ENCODE data around the gene KIAA1958.
A peak's percentile ranks its signal among the peaks of the same experiment; 100 is the strongest.

Gene KIAA1958

GRCh38 chr9:112475318-112475717 lies 11.3 kb upstream of the KIAA1958 start:
- no peak for DNase-seq (ENCODE audit: low spot score in 2 of 2)
- Histone ChIP-seq H3K9me3 (peaks cover 3% of the 10 kb centered on the region; the same call in 1 of the 2 replicates), H3K27me3 (ENCODE audit: low read depth) (no peaks in the 10 kb centered on the region), H3K4me3 (no peak overlapping the region), H3K36me3 (replicated peaks) (no peaks in the 10 kb centered on the region; the same call in none of the 2 replicates), H3K4me1 (peaks cover 24% of the 10 kb centered on the region)
- in situ Hi-C loops (cut with MboI; ENCODE audit: low sequenced_read_pairs) = no loop called here

GRCh38 chr9:112477330-112477729 lies 9.3 kb upstream of the KIAA1958 start:
- no peak for DNase-seq (ENCODE audit: low spot score in 2 of 2)
- Histone ChIP-seq H3K27me3 (ENCODE audit: low read depth) (no peaks in the 10 kb centered on the region), H3K4me3 (no peak overlapping the region), H3K4me1 (peaks cover 15% of the 10 kb centered on the region), H3K9me3 (peaks cover 3% of the 10 kb centered on the region; the same call in 1 of the 2 replicates), H3K36me3 (replicated peaks) (no peaks in the 10 kb centered on the region; the same call in 1 of the 2 replicates)
- in situ Hi-C loops (cut with MboI; ENCODE audit: low sequenced_read_pairs) = no loop called here

GRCh38 chr9:112479221-112479620 lies 7.4 kb upstream of the KIAA1958 start:
- DNase-seq (ENCODE audit: low spot score in 2 of 2) = no peak
- in situ Hi-C loops (cut with MboI; ENCODE audit: low sequenced_read_pairs) = no loop called here
- peaks cover 3% of the 10 kb centered on the region; the same call in 1 of the 2 replicates for H3K9me3 ChIP-seq
- H3K4me1 ChIP-seq = no peaks in the 10 kb centered on the region
- H3K27me3 ChIP-seq (ENCODE audit: low read depth) = no peaks in the 10 kb centered on the region
- peaks cover 5% of the 10 kb centered on the region; the same call in 1 of the 2 replicates for H3K36me3 ChIP-seq (replicated peaks)
- no peak overlapping the region for H3K4me3 ChIP-seq

- Histone ChIP-seq H3K9me3 (no peaks in the 10 kb centered on the region), H3K36me3 (replicated peaks) (peaks cover 10% of the 10 kb centered on the region; the same call in 1 of the 2 replicates), H3K27me3 (ENCODE audit: low read depth) (no peaks in the 10 kb centered on the region), H3K4me3 (no peak overlapping the region), H3K4me1 (peaks cover 20% of the 10 kb centered on the region)
- in situ Hi-C loops (cut with MboI; ENCODE audit: low sequenced_read_pairs) = no loop called here
- DNase-seq (ENCODE audit: low spot score in 2 of 2) = no peak
Measured at GRCh38 chr9:112484607-112485006, 2.0 kb upstream of the KIAA1958 start.

- H3K9me3 ChIP-seq = no peaks in the 10 kb centered on the region
- peaks cover 26% of the 10 kb centered on the region for H3K4me1 ChIP-seq
- H3K27me3 ChIP-seq (ENCODE audit: low read depth) = no peaks in the 10 kb centered on the region
- no peak for DNase-seq (ENCODE audit: low spot score in 2 of 2)
- H3K4me3 ChIP-seq = peak overlapping the region; percentile 82
- peaks cover 10% of the 10 kb centered on the region; the same call in 1 of the 2 replicates for H3K36me3 ChIP-seq (replicated peaks)
- in situ Hi-C loops (cut with MboI; ENCODE audit: low sequenced_read_pairs) = no loop called here
Measured at GRCh38 chr9:112485574-112485973, 1.1 kb upstream of the KIAA1958 start.

- peak overlapping the region; percentile 82 for H3K4me3 ChIP-seq
- in situ Hi-C loops (cut with MboI; ENCODE audit: low sequenced_read_pairs) = no loop called here
- peak; percentile 65 to 80 for DNase-seq (ENCODE audit: low spot score in 2 of 2)
- H3K36me3 ChIP-seq (replicated peaks) = peaks cover 10% of the 10 kb centered on the region; the same call in 1 of the 2 replicates
- H3K27me3 ChIP-seq (ENCODE audit: low read depth) = no peaks in the 10 kb centered on the region
- H3K9me3 ChIP-seq = no peaks in the 10 kb centered on the region
- peaks cover 35% of the 10 kb centered on the region for H3K4me1 ChIP-seq
Measured at GRCh38 chr9:112487008-112487798, 576 bp downstream of the KIAA1958 start.

- peak overlapping the region; percentile 82 for H3K4me3 ChIP-seq
- H3K27me3 ChIP-seq (ENCODE audit: low read depth) = no peaks in the 10 kb centered on the region
- peaks cover 35% of the 10 kb centered on the region for H3K4me1 ChIP-seq
- in situ Hi-C loops (cut with MboI; ENCODE audit: low sequenced_read_pairs) = no loop called here
- H3K9me3 ChIP-seq = no peaks in the 10 kb centered on the region
- peaks cover 8% of the 10 kb centered on the region; the same call in 1 of the 2 replicates for H3K36me3 ChIP-seq (replicated peaks)
- DNase-seq (ENCODE audit: low spot score in 2 of 2) = peak in 1 of 2 experiments; percentile 24
Measured at GRCh38 chr9:112487799-112488340, 1.2 kb downstream of the KIAA1958 start.

GRCh38 chr9:112489039-112489546 lies 2.5 kb downstream of the KIAA1958 start:
- in situ Hi-C loops (cut with MboI; ENCODE audit: low sequenced_read_pairs) = no loop called here
- Histone ChIP-seq H3K9me3 (0 out of 2 replicates have a peak, but pooled peaks cover 4% of the 10 kb centered on the region), H3K4me3 (peak overlapping the region; percentile 82), H3K36me3 (replicated peaks) (peaks cover 16% of the 10 kb centered on the region), H3K27me3 (ENCODE audit: low read depth) (no peaks in the 10 kb centered on the region), H3K4me1 (peaks cover 38% of the 10 kb centered on the region)
- peak; percentile 12 to 57 for DNase-seq (ENCODE audit: low spot score in 2 of 2)

GRCh38 chr9:112489876-112490666 lies 3.4 kb downstream of the KIAA1958 start:
- peak; percentile 54 to 98 for DNase-seq (ENCODE audit: low spot score in 2 of 2)
- Histone ChIP-seq H3K4me1 (peaks cover 36% of the 10 kb centered on the region), H3K36me3 (replicated peaks) (peaks cover 16% of the 10 kb centered on the region), H3K4me3 (no peak overlapping the region), H3K9me3 (0 out of 2 replicates have a peak, but pooled peaks cover 4% of the 10 kb centered on the region), H3K27me3 (ENCODE audit: low read depth) (no peaks in the 10 kb centered on the region)
- in situ Hi-C loops (cut with MboI; ENCODE audit: low sequenced_read_pairs) = no loop called here

GRCh38 chr9:112493393-112494137 lies 6.9 kb downstream of the KIAA1958 start:
- Histone ChIP-seq H3K27me3 (ENCODE audit: low read depth) (no peaks in the 10 kb centered on the region), H3K9me3 (0 out of 2 replicates have a peak, but pooled peaks cover 4% of the 10 kb centered on the region), H3K4me1 (peaks cover 30% of the 10 kb centered on the region), H3K36me3 (replicated peaks) (peaks cover 15% of the 10 kb centered on the region), H3K4me3 (no peak overlapping the region)
- in situ Hi-C loops (cut with MboI; ENCODE audit: low sequenced_read_pairs) = no loop called here
- peak in 1 of 2 experiments; percentile 52 for DNase-seq (ENCODE audit: low spot score in 2 of 2)

GRCh38 chr9:112494153-112494552 lies 7.5 kb downstream of the KIAA1958 start:
- H3K36me3 ChIP-seq (replicated peaks) = peaks cover 15% of the 10 kb centered on the region
- in situ Hi-C loops (cut with MboI; ENCODE audit: low sequenced_read_pairs) = no loop called here
- peaks cover 28% of the 10 kb centered on the region for H3K4me1 ChIP-seq

GRCh38 chr9:112495614-112496013 lies 9.0 kb downstream of the KIAA1958 start:
- Histone ChIP-seq H3K4me1 (peaks cover 18% of the 10 kb centered on the region), H3K4me3 (no peak overlapping the region), H3K27me3 (ENCODE audit: low read depth) (no peaks in the 10 kb centered on the region), H3K9me3 (0 out of 2 replicates have a peak, but pooled peaks cover 4% of the 10 kb centered on the region), H3K36me3 (replicated peaks) (peaks cover 15% of the 10 kb centered on the region)
- in situ Hi-C loops (cut with MboI; ENCODE audit: low sequenced_read_pairs) = no loop called here
- no peak for DNase-seq (ENCODE audit: low spot score in 2 of 2)

More at GRCh38 chr9:112494153-112494552, 7.5 kb downstream of the KIAA1958 start:
- DNase-seq (ENCODE audit: low spot score in 2 of 2) = no peak
- Histone ChIP-seq H3K4me3 (no peak overlapping the region), H3K9me3 (0 out of 2 replicates have a peak, but pooled peaks cover 4% of the 10 kb centered on the region), H3K27me3 (ENCODE audit: low read depth) (no peaks in the 10 kb centered on the region)
